ENCODE data around the gene RFLNA.

The RFLNA gene, protein sequence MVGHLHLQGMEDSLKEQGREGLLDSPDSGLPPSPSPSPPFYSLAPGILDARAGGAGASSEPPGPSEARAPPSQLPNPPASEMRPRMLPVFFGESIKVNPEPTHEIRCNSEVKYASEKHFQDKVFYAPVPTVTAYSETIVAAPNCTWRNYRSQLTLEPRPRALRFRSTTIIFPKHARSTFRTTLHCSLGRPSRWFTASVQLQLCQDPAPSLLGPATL

GRCh38 chr12:124294780-124295341, at the start of gene RFLNA:
Gene RFLNA (plus strand): TSS chr12:124295093. CDS start chr12:124295430, 337 bp downstream.
- DNase-seq, result no peak

DNA sequence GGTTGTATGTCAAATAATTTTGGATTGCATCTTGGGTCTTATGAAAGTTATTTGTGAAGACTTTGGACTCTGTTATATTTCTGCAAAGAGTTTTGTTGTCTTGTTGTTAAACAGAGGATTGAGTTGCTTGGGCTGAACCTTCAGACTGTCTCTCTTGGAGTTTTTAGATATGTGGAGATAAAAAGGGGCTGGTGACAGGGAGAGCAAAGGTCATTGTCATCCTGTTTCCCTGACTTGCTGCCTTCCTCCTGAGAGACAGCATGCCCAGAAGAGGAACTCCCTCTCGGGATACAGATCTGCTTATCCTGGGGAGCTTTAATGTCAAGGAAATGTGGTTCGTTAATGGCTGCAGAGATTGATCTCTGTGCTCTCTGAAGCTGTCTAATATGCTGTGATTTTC, 47.6 kb upstream of the RFLNA start:
- no peak for DNase-seq

DNA sequence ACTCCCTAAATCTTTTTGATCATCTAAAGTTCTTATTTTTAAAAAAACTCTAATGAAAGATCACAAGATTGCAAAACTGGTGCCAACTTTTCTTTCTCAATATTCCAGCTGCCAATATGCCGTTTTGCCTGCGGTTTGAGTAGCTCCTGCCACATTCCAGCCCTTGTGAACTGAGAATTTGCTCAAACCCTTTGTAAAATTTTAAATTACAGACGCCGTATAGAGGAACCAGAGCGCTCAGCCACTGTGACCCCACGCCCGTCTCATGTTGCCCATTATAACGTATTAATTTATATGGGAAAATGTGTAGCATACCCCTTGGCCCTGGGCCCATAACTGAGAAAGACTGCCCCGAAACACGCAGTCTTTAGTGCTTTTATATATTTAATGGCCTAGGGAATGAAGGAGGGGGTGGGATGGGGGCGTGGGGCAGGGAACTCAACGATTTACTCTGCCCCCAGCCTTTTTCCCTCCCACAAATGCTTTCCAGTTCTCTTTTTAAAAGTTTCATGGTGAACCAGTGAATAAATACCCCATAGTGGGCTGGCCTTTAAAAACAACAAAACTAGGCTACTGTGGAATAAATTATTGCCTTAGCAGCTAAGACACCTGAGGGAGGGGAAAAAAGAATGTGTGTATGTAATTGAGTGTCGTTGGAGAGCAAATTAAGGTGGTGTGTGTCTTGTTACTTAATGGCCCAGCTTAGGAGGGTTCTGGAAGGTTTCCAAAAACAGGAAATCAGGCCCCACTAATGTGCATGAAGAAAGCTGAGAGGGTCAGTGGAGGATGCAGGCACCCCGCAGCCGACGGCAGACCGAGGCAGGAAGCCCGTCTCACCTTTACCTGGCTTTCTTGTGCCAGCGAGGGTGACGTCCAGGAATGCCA, 45.7 kb upstream of the RFLNA start:
- no peak for DNase-seq

DNA sequence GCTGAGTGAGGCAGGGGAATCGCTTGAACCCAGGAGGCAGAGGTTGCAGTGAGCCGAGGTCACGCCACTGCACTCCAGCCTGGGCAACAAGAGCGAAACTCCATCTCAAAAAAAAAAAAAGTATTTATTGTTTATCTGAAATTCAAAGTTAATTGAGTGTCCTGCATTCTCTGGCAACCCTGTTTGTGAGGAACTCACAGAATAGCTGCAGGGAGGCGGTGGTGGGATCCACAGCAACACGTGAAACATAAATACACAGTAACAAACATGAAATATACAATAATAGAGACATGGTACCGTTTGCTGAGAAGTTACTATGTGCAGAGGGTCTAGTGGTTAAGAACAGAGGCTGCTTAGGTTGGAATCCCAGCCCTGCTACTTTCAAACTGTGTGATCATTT, 43.7 kb upstream of the RFLNA start:
- DNase-seq, result no peak

DNA sequence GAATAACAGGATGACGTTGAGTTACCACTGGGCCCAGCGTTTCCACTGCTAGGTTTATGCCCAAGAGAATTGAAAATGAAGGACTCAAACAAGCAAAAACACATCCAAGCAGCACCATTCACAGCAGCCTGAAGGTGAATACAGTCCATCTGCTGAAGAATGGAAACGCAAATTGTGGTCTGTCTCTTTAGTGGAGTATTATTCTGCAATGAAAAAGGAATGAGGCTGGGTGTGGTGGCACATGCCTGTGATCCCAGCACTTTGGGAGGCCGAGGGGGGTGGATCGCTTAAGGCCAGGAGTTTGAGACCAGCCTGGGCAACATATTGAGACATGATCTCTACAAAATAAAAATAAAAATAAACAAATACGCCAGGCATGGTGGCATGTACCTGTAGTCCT, 41.9 kb upstream of the RFLNA start:
- no peak for DNase-seq

GRCh38 chr12:124254126-124254525, 40.8 kb upstream of the RFLNA start:
- no peak for DNase-seq

DNA sequence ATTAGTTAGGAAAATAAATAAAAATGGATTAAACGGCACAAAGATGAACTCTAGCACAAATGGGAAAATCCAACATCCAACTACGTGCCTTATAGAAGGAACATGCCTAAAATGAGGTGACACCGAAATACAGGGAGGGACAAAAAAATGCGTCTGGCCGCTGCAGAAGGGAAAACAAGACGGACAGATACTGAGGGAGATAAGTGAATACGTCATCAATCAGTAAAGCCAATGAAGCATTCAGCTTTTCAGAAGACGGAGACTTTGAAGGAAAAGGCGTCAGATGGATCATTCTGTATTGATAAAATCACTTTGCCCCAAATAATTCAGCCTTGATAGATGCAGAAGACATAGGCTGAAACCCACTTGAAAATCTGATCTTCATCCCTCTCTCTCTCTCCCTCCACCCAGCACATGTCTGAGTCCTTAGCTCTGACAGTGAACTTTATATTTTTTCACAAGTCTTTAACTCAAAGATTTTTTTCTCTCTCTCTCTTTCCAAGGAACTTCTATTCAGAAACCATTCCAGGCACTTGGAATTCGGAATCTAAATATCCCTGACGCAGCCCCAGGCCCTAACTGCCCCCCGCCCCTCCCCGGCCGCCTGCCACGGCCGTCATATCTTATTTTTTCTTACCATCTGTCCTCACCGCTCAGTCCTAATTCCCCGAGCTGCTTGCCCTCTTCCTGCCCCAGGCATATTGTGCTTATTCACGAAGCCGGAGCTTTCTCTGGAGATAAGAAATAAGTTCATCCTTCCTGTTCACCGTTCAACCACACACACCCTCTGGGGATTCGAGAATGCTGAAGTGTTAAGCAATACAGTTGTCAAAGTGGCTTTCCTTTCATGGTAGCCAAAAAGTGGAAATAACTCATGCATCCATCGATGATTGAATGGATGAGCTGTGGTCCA, 35.5 kb upstream of the RFLNA start:
- no peak for DNase-seq

- no peak for DNase-seq
Measured at GRCh38 chr12:124261885-124262284, 33.0 kb upstream of the RFLNA start.

GRCh38 chr12:124264089-124264795, 30.7 kb upstream of the RFLNA start:
- DNase-seq, result no peak

DNA sequence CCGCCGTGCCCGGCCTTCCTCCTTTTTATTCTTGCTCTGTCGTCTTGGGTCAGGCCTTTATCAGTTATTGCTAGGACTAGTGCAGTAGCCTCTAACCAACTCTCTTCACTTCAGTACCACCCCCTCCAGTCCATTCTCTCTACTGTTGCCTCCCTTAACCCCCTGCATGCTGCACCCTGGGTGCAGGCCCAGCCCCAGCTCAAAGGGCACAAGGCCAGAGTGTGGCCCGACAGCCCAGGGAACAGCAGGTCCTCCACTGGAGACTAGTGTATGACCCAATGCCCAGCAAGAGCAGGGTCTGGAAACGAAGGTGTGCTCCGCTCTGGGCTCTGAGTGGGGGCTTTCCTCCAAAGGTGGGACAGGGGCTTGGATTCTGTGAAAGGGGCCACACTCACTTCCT, 30.0 kb upstream of the RFLNA start:
- DNase-seq, result no peak

DNA sequence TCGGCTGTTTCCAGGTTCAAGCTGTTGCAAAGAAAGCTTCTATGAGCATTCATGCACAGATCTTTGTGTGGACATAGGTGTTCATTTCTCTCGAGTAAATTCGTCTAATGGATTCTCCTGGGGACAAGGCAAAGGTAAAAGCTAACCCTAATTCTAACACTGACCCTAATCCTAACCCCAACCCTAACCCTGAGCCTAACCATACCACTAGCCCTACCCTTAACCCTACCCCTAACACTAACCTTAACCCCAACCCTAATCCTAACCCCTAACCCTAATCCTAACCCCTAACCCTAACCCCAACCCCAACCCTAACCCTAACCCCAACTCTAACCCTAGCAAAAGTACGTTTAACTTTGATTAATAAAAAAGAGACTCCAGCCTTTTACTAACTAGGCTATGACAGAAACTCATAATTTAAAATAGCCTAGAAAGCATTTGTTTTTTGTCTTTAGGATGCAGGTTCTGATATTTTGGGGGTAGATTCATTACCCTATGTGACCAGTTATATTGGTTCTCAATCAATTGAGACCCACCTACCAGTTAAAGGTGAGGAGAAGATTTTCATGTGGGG, 27.6 kb upstream of the RFLNA start:
- no peak for DNase-seq

- DNase-seq, result no peak
Measured at GRCh38 chr12:124270671-124271070, 24.2 kb upstream of the RFLNA start.

- peak; percentile 15 for DNase-seq
Measured at GRCh38 chr12:124273630-124274029, 21.3 kb upstream of the RFLNA start.

DNA sequence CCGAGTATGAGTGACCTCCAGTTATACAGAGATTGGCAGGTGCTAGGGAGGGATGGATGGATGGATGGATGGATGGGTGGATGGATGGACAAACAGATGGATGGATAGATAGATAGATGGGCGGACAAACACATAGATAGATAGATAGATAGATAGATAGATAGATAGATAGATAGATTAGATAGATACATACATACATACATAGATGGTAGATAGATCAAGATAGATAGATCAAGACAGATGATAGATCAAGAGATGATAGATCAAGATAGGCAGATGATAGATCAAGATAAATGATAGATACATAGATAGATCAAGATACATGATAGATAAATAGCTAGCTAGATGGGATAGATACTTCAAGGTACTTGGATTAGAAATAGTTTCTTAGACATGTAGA, 18.6 kb upstream of the RFLNA start:
- DNase-seq, result no peak

DNA sequence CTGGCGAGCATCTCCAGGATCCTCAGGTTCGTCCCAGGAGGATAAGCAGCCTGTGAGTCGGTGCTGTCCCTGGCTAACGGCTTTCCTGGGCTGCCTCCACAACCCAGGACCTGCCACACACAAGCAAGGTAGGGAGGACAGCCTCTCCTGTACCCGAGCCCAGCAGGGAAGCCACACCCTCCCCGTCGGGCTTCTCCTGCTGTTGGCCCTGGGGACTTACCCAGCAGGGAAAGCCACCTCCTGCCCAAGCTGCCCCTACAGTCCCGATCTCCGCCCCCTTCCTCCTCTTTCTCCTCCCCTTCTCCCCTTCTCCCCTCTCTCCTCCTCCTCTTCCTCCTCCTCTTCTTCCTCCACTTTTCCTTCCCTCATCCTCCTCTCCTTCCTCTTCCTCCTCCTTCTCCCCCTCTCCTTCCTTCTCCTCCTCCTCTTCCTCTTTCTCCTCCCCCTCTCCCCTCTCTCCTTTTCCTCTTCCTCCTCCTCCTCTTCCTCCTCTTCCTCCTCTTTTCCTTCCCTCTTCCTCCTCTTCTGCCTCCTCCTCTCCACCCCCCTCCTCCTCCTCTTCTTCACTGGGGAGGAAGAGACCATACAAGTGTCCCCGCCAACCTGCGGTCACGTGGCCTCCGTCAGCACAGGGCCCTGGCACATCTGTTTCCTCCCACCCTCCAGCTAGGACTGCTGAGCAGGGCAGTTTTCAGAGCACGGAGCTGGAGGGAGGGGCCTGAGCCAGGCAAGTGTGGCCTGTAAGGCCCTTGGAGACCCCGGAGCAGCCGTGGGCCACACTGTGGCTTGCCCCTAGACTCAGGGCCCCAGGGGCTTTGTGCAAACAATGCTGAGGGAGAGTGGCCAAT, 17.3 kb upstream of the RFLNA start:
- DNase-seq, result no peak

- DNase-seq, result no peak
Measured at GRCh38 chr12:124278389-124279101, 16.3 kb upstream of the RFLNA start.

GRCh38 chr12:124279315-124279714, 15.6 kb upstream of the RFLNA start:
- no peak for DNase-seq

DNA sequence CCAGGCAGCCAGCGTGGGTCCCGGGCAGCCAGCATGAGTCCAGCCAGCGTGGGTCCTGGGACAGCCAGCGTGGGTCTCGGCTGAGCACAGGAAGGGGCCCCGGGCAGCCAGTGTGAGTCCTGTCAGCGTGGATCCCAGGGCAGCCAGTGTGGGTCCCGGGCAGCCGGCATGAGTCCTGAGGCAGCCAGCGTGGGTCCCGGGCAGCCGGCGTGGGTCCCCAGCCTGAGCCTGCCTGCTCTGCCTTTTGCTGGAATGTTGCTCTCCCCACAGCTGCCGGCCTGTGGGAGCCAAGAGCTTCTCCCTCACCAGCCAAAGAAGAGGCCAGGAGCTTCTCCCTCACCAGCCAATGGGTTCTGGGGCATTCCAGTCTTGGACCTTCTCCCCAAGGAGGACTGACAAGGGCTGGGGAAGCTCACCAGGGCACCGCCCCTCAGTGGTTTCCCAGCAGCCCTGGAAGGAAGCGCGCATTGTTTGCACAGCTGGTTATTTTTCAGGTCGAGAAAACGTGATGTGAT, 15.0 kb upstream of the RFLNA start:
- DNase-seq, result no peak

DNA sequence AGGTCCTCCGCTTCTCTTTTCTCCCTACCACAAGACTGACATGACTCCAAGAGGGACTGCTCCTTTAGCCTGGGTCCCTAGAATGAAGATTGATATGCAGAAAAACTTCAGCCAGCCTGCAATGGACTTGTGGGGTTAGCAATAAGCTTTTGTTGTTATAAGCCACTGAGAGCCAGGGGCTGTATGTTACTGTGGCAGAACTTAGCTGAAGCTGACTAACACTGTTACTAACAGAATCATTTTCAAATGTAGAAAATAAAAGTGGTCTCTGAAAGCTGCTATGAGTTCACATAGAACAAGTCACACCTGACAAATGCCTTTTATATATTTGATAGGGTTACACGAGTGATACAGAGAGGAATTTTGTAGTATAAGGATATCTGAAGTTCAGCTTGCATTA, 13.6 kb upstream of the RFLNA start:
- DNase-seq, result no peak

- DNase-seq, result no peak
Measured at GRCh38 chr12:124282287-124282686, 12.6 kb upstream of the RFLNA start.
